Upper lobe of right lung (tissue), 1 donor: ENCODE data around the gene ARHGAP6. TPM values are rescaled to one million over a fixed set of nuclear protein-coding genes. Genes with fewer than 3 reads are reported as not detected.

Experiments used
- ATAC-seq: fragments of 200-7000 bp; cut with Tn5 transposase; one replicate; pipeline ENCODE4 v1.9.1; 2020; ENCODE audit warnings: mild to moderate bottlenecking, moderate library complexity
- DNase-seq: peaks from one replicate; pipeline ENCODE4 v3.0.0-alpha.2; 2020
- H3K27ac ChIP-seq: fragments of 200-600 bp; one replicate; pipeline ENCODE4 v1.8.0; 2022
- H3K27me3 ChIP-seq: fragments of 200-600 bp; one replicate; pipeline ENCODE4 v1.8.0; 2022; ENCODE audit warnings: mild to moderate bottlenecking
- H3K36me3 ChIP-seq: fragments of 200-600 bp; one replicate; pipeline ENCODE4 v1.8.0; 2022
- H3K4me1 ChIP-seq: fragments of 200-600 bp; one replicate; pipeline ENCODE4 v1.8.0; 2022
- H3K4me3 ChIP-seq: fragments of 200-600 bp; one replicate; pipeline ENCODE4 v1.8.0; 2022; ENCODE audit warnings: mild to moderate bottlenecking
- H3K9me3 ChIP-seq: fragments of 200-600 bp; one replicate; pipeline ENCODE4 v1.8.0; 2022
- intact Hi-C: fragments of 100-400 bp; cut with DNase I; formaldehyde crosslinking; loops from one replicate; pipeline ENCODE4 v1.11.0; 2022
- total RNA-seq: library from RNA; stranded (reverse); fragmentation: NEBNext Ultra II Directional; extraction: Animal tissue kit (Norgen Biotek cat#: 25700); gene quantifications from one replicate; pipeline ENCODE4 v1.2.1, GENCODE V29; 2021
- TF ChIP-seq, protein P1 (sequence below): fragments of 200-600 bp; IDR thresholded peaks from one replicate; pipeline ENCODE4 v1.8.0; 2022; ENCODE audit warnings: antibody characterized with exemption
- donor health status: DM: no; HTN: yes; CAD: no; lungs with severe emphysema.

Gene ARHGAP6
- total RNA-seq, 1 donor from 2014 or later, result 17.1 TPM

DNA sequence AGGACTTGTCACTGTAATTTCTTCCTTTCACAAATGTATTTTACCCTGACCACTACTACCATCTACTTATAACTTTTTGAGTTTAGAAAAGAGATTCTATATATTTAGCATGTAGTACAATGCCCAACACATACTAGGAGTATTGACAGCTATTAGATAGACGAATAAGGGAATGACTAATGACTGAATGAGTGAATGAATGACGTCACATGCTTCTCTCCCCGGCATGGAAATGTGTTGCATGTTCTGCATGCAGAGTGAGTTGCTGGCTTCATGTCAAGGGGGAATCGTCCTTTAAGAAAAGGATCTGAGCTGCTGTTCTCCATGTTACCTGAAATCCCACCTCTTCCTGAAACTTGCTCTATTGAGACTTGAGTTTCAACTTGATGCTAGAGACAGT is 459.9 kb downstream of the ARHGAP6 start:
- Histone ChIP-seq H3K9me3 (no peaks in the 10 kb centered on the region), H3K27ac (no peak overlapping the region), H3K4me1 (no peaks in the 10 kb centered on the region), H3K36me3 (no peaks in the 10 kb centered on the region), H3K4me3 (no peak overlapping the region), H3K27me3 (no peaks in the 10 kb centered on the region)
- DNase-seq (no peak), ATAC-seq (no peak)
- TF ChIP-seq, protein P1, sequence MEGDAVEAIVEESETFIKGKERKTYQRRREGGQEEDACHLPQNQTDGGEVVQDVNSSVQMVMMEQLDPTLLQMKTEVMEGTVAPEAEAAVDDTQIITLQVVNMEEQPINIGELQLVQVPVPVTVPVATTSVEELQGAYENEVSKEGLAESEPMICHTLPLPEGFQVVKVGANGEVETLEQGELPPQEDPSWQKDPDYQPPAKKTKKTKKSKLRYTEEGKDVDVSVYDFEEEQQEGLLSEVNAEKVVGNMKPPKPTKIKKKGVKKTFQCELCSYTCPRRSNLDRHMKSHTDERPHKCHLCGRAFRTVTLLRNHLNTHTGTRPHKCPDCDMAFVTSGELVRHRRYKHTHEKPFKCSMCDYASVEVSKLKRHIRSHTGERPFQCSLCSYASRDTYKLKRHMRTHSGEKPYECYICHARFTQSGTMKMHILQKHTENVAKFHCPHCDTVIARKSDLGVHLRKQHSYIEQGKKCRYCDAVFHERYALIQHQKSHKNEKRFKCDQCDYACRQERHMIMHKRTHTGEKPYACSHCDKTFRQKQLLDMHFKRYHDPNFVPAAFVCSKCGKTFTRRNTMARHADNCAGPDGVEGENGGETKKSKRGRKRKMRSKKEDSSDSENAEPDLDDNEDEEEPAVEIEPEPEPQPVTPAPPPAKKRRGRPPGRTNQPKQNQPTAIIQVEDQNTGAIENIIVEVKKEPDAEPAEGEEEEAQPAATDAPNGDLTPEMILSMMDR, result no peak
- intact Hi-C loops, result no loop called here

DNA sequence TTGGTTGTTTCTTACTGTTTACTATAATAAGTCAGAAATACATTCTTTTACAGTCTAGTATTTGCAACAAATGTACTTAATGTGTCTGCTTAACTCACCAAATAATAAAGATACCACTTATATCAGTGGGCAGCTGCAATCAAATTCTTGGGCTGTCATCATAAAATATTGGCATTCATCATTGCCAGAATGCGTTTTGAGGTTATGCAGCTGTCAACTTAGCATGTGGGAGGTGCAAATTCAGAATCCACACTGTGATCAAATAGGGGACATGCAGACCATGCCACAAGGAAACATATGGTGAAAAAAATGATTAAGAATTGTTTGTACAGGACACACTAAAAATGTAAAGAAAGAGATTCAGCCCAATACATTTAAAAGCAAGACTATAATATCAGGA is 468.0 kb downstream of the ARHGAP6 start:
- intact Hi-C loops, result no loop called here
- H3K9me3 ChIP-seq, result no peaks in the 10 kb centered on the region
- no peak for DNase-seq
- no peak overlapping the region for H3K4me3 ChIP-seq
- ATAC-seq, result no peak
- no peak overlapping the region for H3K27ac ChIP-seq
- no peaks in the 10 kb centered on the region for H3K27me3 ChIP-seq
- no peaks in the 10 kb centered on the region for H3K36me3 ChIP-seq
- TF ChIP-seq, protein P1, result no peak
- no peaks in the 10 kb centered on the region for H3K4me1 ChIP-seq

DNA sequence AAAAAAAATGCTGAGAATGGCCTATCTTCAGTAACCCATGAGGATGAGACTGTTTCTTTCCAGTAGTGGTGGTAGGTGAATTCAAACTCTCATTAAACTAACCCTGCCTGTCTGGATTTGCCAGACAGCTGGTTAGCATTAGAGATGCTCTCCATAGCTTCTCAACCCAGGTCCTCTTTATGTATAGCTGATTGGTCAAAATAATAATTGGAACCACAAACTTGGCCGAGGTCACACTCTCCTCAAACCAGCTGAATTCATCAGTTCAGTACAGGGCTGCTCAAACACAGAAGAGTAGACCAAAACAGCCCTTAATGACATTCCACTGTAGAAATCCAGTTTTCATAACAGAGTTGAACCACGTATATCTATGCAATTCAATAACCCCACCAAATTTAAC is 469.2 kb downstream of the ARHGAP6 start:
- no peak for ATAC-seq
- no peak overlapping the region for H3K27ac ChIP-seq
- intact Hi-C loops, result no loop called here
- no peaks in the 10 kb centered on the region for H3K27me3 ChIP-seq
- DNase-seq, result no peak
- H3K4me3 ChIP-seq, result no peak overlapping the region
- TF ChIP-seq, protein P1, result no peak
- H3K4me1 ChIP-seq, result no peaks in the 10 kb centered on the region
- no peaks in the 10 kb centered on the region for H3K9me3 ChIP-seq
- no peaks in the 10 kb centered on the region for H3K36me3 ChIP-seq

DNA sequence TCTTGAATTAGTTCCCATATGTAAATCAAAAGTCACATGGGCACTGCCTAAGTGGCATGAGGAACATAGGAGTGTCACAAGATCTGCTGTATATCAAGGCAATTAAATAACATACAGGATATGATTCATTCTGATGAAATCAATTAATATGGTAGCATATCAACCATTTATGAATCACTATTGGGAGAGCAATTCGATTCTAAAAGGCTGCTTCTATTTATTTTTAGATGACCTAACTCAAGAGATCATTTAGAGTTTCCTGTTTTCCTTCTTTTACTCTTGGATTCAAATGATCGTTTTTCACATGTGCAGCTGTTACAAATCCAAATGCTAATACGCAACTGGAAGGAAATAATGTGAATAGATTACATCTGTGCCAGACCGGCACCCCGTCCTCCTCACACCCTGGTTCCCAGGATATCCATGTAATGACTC is 472.7 kb downstream of the ARHGAP6 start:
- H3K4me1 ChIP-seq, result no peaks in the 10 kb centered on the region
- H3K27ac ChIP-seq, result no peak overlapping the region
- no peaks in the 10 kb centered on the region for H3K36me3 ChIP-seq
- intact Hi-C loops, result no loop called here
- ATAC-seq (no peak), DNase-seq (no peak)
- TF ChIP-seq, protein P1, result no peak
- H3K27me3 ChIP-seq, result no peaks in the 10 kb centered on the region
- no peaks in the 10 kb centered on the region for H3K9me3 ChIP-seq
- H3K4me3 ChIP-seq, result no peak overlapping the region

DNA sequence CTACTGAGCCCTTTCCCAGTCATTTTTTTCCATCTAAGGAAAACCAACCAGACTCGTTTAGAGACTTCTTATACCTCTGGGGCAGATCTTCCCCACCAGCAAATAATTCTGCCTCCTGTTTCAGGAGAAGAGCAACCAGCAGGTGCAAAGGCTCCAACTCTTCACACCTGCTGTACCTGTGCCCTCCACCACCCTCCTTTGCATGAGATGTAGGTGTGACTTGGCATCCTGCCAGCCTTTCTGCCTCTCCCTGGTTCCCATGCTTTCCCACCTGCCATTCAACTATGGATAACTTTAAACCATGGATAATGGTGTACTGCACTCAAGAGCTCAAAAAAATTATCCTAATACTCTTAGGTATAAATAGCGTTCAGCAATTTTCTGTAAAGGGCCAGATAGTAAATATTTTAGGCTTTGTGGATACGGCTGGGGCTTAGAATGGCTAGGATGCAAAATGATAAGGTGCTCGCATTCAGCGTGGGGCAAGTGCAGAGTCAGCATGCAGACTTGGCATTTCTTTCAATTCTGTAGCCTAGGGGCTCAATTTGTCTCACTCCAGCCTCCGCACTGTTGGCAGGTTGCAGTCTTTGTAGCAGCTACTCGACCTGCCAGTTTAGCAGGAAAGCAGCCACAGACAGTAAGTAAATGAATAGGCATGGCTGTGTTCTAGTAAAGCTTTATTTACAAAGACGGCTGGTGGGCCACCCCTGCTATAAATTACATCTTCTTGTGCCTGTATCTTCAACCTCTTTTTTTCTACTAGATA is 474.8 kb downstream of the ARHGAP6 start:
- TF ChIP-seq, protein P1, result no peak
- no peak for ATAC-seq

More for the DNA sequence above, 474.8 kb downstream of the ARHGAP6 start:
- Histone ChIP-seq H3K27ac (no peak overlapping the region), H3K27me3 (no peaks in the 10 kb centered on the region), H3K9me3 (no peaks in the 10 kb centered on the region), H3K36me3 (no peaks in the 10 kb centered on the region), H3K4me1 (no peaks in the 10 kb centered on the region), H3K4me3 (no peak overlapping the region)
- DNase-seq, result no peak
- intact Hi-C loops, result no loop called here
